DOHH2 (cell line): ENCODE results near the gene GPR107.
"Not testable (repeated sequence)": the region's sequence is repeated elsewhere in the genome, so short reads cannot be mapped to it uniquely, and the experiment has no call there.

Experiments
- CTCF ChIP-seq: fragments of 200-600 bp; sonication (generic); IDR thresholded peaks from one replicate; pipeline ENCODE4 v1.5.1; 2014; ENCODE audit warnings: antibody characterized with exemption, mild to moderate bottlenecking, low read depth, low read length; ENCODE audit not compliant: poor library complexity, severe bottlenecking
- EZH2phosphoT487 ChIP-seq: fragments of 200-600 bp; sonication (generic); IDR thresholded peaks from 2 replicates; pipeline ENCODE4 v1.6.1; 2017; ENCODE audit warnings: borderline replicate concordance, mild to moderate bottlenecking, antibody characterized with exemption, low read length, moderate library complexity, mixed read lengths

- TF ChIP-seq CTCF, EZH2phosphoT487: not testable (repeated sequence)
Measured at GRCh38 chr9:130021842-130022241, 31.9 kb upstream of the GPR107 start.
